Measurements from ENCODE around the gene TBC1D14. TPM values are rescaled to one million over a fixed set of nuclear protein-coding genes. Genes with fewer than 3 reads are reported as not detected.

TBC1D14 gene
- total RNA-seq, 1 experiment from 2014 or later, result 50.2 TPM

DNA sequence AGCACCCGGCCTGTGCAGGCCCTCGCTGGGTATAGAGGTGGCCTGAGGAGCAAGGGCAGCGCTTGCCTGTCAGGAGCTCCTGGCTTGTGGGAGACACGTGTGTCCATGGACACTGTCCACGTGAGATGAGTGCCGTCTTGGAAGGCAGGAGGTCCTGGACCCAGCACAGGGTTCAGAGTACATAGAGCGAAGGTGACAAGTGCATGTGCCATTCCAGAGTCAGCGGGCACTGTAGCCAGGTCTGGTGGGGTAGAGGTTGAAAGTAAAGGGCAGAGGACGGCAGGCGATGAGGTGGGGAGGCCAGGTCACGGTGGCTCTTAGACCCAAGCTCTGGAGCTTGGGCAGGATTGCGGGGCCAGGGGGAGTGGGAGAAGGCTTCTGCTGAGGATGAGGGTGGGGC is 105.2 kb downstream of the TBC1D14 start:
- no peaks in the 10 kb centered on the region for H3K9me3 ChIP-seq (ENCODE audit: control insufficient read depth, low read depth, low read length)
- no peak overlapping the region for H3K4me3 Mint-ChIP-seq
- no peak overlapping the region for H2AFZ ChIP-seq (ENCODE audit: low read length)
- no peaks in the 10 kb centered on the region for H3K4me1 ChIP-seq (ENCODE audit: insufficient read depth, low read length)
- H3K79me2 ChIP-seq (ENCODE audit: insufficient read depth, low read length), result no peaks in the 10 kb centered on the region
- no peaks in the 10 kb centered on the region; the same call in 1 of the 2 replicates for H3K27me3 Mint-ChIP-seq (ENCODE audit: low read depth)
- H3K27ac ChIP-seq (ENCODE audit: insufficient read length, low read depth, low read length), result no peak overlapping the region
- no peak overlapping the region for H3K56ac ChIP-seq (ENCODE audit: insufficient read length, low read depth, low read length)
- DNase-seq, result no peak
- H3K23me2 ChIP-seq (ENCODE audit: insufficient read length, low read depth, low read length, poor library complexity, severe bottlenecking), result no peaks in the 10 kb centered on the region
- no peak overlapping the region for H3K14ac ChIP-seq (ENCODE audit: insufficient read depth, low read length)
- H2BK15ac ChIP-seq (ENCODE audit: low read depth, low read length), result no peak overlapping the region
- no CpG with 5 or more reads among the region's 12 CpGs for WGBS (ENCODE audit: extremely low coverage, insufficient read length, low lambda C conversion rate)
- no peak overlapping the region for H4K91ac ChIP-seq (ENCODE audit: insufficient read length, low read depth, low read length)
- H4K5ac ChIP-seq (ENCODE audit: insufficient read length, low read depth, low read length), result no peak overlapping the region
- H3K18ac ChIP-seq (ENCODE audit: insufficient read length, low read depth, low read length), result no peak overlapping the region
- H2BK12ac ChIP-seq (ENCODE audit: insufficient read length, low read depth, low read length), result no peak overlapping the region
- no peak overlapping the region for H3K4me2 ChIP-seq (ENCODE audit: insufficient read depth, insufficient read length, low read length)
- H3K9ac ChIP-seq (ENCODE audit: extremely low read depth, insufficient read length, low read length), result no peak overlapping the region
- H3K79me1 ChIP-seq (ENCODE audit: insufficient read depth, low read depth, low read length, poor library complexity, severe bottlenecking), result no peaks in the 10 kb centered on the region
- H3K27me3 ChIP-seq (ENCODE audit: insufficient read depth, low read length), result no peaks in the 10 kb centered on the region
- no peak overlapping the region for H3T11ph ChIP-seq (ENCODE audit: low read length)
- H3K9me3 Mint-ChIP-seq, result no peaks in the 10 kb centered on the region; a peak in 1 of 5 replicates
- no peak overlapping the region for H3K23ac ChIP-seq (ENCODE audit: insufficient read length, low read depth, low read length)
- peaks cover 34 to 85% (median 57%) of the 10 kb centered on the region in 3 experiments; a peak in 6 of 7 replicates for H3K36me3 Mint-ChIP-seq (ENCODE audit: insufficient read depth in 1 of 3, low read depth in 3 of 3)
- no peak overlapping the region for H2BK120ac ChIP-seq (ENCODE audit: low read depth, low read length, poor library complexity, severe bottlenecking)
- no peak overlapping the region for H2BK5ac ChIP-seq (ENCODE audit: insufficient read length, low read length)
- peaks cover 2 to 4% of the 10 kb centered on the region in 2 experiments; a peak in 3 of 4 replicates for H3K4me1 Mint-ChIP-seq
- no peak overlapping the region for H2BK20ac ChIP-seq (ENCODE audit: low read depth, low read length, poor library complexity, severe bottlenecking)
- peak overlapping the region in 1 of 3 experiments; percentile 74; a peak in 1 of 7 replicates for H3K27ac Mint-ChIP-seq
- H3K4ac ChIP-seq (ENCODE audit: low read depth, low read length), result no peak overlapping the region
- TF ChIP-seq, protein P1, sequence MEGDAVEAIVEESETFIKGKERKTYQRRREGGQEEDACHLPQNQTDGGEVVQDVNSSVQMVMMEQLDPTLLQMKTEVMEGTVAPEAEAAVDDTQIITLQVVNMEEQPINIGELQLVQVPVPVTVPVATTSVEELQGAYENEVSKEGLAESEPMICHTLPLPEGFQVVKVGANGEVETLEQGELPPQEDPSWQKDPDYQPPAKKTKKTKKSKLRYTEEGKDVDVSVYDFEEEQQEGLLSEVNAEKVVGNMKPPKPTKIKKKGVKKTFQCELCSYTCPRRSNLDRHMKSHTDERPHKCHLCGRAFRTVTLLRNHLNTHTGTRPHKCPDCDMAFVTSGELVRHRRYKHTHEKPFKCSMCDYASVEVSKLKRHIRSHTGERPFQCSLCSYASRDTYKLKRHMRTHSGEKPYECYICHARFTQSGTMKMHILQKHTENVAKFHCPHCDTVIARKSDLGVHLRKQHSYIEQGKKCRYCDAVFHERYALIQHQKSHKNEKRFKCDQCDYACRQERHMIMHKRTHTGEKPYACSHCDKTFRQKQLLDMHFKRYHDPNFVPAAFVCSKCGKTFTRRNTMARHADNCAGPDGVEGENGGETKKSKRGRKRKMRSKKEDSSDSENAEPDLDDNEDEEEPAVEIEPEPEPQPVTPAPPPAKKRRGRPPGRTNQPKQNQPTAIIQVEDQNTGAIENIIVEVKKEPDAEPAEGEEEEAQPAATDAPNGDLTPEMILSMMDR (conservative IDR thresholded peaks at IDR 0.05), result no peak
- H4K8ac ChIP-seq (replicated peaks; ENCODE audit: insufficient read length, low read depth, low read length), result no peak overlapping the region
- H4K20me1 ChIP-seq (ENCODE audit: control insufficient read depth, insufficient read depth, insufficient read length), result no peaks in the 10 kb centered on the region
- H2AK5ac ChIP-seq (ENCODE audit: insufficient read length, low read length), result no peak overlapping the region
